Measurements from ENCODE around the gene ANKRD55. TPM values are rescaled to one million over a fixed set of nuclear protein-coding genes. Genes with fewer than 3 reads are reported as not detected.
"Not testable (repeated sequence)": the region's sequence is repeated elsewhere in the genome, so short reads cannot be mapped to it uniquely, and the experiment has no call there.

ANKRD55 gene
- total RNA-seq, 2 experiments from 2014 or later: not detected

DNA sequence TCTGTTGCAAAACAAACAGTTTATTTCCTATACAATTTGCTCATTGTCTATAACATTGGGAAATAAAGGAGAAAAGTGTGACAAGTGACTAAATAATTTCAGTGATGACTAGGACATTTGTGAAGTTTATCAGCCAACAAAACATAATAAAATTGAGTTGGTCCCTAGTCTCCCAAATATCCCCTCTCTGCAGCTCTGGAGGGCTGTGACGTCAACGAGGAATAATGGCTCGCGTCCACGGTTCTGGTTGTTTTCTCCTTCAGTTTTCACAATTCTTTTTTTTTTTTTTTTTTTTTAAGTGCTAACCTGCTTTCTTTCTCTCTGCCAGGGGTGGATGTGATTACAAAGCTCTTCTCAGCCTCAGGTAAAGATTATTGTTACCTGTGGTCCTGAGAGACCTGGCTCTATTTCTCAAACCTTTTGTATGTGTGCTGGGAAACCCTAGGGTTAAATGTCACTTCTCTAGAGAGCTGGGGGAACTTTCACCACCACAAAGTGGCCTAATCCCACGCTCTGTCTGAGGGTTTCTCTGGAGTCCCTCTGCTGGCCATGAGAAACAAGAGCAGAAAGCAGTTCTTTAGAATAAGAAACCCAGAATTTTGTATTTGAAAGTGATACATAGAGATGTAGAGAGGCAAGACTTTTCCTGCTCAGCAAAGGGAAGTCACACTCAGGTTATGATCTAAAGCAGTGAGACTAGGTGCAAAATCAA lies 36.2 kb upstream of the ANKRD55 start:
- Histone ChIP-seq H4K20me1 (ENCODE audit: insufficient read depth, low read length) (no peaks in the 10 kb centered on the region), H2AFZ (ENCODE audit: low read length) (no peak overlapping the region), H3K4me1 (ENCODE audit: insufficient read depth, low read length, poor library complexity, severe bottlenecking) (no peaks in the 10 kb centered on the region), H3K4me3 (ENCODE audit: low read depth, low read length, poor library complexity, severe bottlenecking) (no peak overlapping the region), H3K27ac (ENCODE audit: low read depth, low read length, poor library complexity, severe bottlenecking) (no peak overlapping the region), H3K79me2 (ENCODE audit: insufficient read depth, low read depth, low read length) (no peaks in the 10 kb centered on the region), H3K36me3 (ENCODE audit: insufficient read depth, low read length) (no peaks in the 10 kb centered on the region), H3K4me2 (ENCODE audit: low read length) (no peak overlapping the region), H3K9me3 (ENCODE audit: low read length) (no peaks in the 10 kb centered on the region), H3K9me2 (ENCODE audit: insufficient read depth, low read length) (no peaks in the 10 kb centered on the region)
- POLR2A ChIA-PET: interaction anchor here (0.6 to 1.7 kb wide), 7 partner anchors 71 to 1005 kb away, joined by 3 to 8 read pairs (median 3); no protein-coding TSS in a partner anchor
- no peak for TF ChIP-seq EZH2phosphoT487 (IDR thresholded peaks at IDR 0.05; ENCODE audit: borderline replicate concordance, low read depth, low read length)
- TF ChIP-seq, protein P1, sequence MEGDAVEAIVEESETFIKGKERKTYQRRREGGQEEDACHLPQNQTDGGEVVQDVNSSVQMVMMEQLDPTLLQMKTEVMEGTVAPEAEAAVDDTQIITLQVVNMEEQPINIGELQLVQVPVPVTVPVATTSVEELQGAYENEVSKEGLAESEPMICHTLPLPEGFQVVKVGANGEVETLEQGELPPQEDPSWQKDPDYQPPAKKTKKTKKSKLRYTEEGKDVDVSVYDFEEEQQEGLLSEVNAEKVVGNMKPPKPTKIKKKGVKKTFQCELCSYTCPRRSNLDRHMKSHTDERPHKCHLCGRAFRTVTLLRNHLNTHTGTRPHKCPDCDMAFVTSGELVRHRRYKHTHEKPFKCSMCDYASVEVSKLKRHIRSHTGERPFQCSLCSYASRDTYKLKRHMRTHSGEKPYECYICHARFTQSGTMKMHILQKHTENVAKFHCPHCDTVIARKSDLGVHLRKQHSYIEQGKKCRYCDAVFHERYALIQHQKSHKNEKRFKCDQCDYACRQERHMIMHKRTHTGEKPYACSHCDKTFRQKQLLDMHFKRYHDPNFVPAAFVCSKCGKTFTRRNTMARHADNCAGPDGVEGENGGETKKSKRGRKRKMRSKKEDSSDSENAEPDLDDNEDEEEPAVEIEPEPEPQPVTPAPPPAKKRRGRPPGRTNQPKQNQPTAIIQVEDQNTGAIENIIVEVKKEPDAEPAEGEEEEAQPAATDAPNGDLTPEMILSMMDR (conservative IDR thresholded peaks at IDR 0.05; ENCODE audit: low read length): peak; percentile 50
- intact Hi-C loops (cut with micrococcal nuclease; ENCODE audit: unreplicated experiment): loop anchor here (1.0 kb wide), 1 partner anchor 333 kb away; no protein-coding TSS in a partner anchor
- CTCF ChIA-PET (ENCODE audit: unreplicated experiment): no interaction called here
- no TSS peak for BruUV-seq (replicated peaks)
- peak; percentile 42 for DNase-seq (ENCODE audit: low spot score)

DNA sequence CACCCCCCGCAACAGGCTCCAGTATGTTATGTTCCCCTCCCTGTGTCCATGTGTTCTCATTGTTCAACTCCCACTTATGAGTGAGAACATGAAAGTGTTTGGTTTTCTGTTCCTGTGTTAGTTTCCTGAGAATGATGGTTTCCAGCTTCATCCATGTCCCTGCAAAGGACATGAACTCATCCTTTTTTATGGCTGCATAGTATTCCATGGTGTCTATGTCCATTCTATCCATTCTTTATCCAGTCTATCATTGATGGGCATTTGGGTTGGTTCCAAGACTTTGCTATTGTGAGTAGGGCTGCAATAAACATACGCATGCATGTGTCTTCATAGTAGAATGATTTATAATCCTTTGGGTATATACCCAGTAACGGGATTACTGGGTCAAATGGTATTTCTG lies 35.6 kb upstream of the ANKRD55 start:
- H3K9me2 ChIP-seq (ENCODE audit: insufficient read depth, low read length); H4K20me1 ChIP-seq (ENCODE audit: insufficient read depth, low read length); CTCF ChIA-PET (ENCODE audit: unreplicated experiment); H3K36me3 ChIP-seq (ENCODE audit: insufficient read depth, low read length); H3K4me3 ChIP-seq (ENCODE audit: low read depth, low read length, poor library complexity, severe bottlenecking); BruUV-seq (replicated peaks); H3K4me2 ChIP-seq (ENCODE audit: low read length); H3K9me3 ChIP-seq (ENCODE audit: low read length); H3K4me1 ChIP-seq (ENCODE audit: insufficient read depth, low read length, poor library complexity, severe bottlenecking); H3K27ac ChIP-seq (ENCODE audit: low read depth, low read length, poor library complexity, severe bottlenecking); DNase-seq (ENCODE audit: low spot score); H2AFZ ChIP-seq (ENCODE audit: low read length); H3K79me2 ChIP-seq (ENCODE audit: insufficient read depth, low read depth, low read length): not testable (repeated sequence)
- POLR2A ChIA-PET: interaction anchor here (0.7 to 1.1 kb wide), 2 partner anchors 337 to 388 kb away, joined by 3 read pairs; no protein-coding TSS in a partner anchor
- intact Hi-C loops (cut with micrococcal nuclease; ENCODE audit: unreplicated experiment): loop anchor here (1.0 kb wide), 1 partner anchor 332 kb away; no protein-coding TSS in a partner anchor

DNA sequence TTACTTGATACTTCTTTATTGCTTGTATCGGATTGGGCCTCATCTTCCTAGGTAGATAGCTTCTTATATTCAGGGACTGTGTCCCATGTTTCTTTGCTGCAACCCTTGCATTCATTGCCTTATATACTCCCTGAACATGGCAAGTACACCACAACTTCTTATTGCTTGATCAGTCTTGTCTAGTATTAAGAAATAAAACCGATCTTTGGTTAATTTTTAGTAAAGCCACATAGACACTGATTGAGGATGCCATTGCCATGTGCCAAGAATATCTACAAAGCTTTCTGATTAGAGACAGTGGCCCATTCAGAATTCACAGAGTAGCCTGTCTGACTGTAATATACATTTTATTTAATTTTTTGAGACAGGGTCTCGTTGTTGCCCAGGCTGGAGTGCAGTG lies 34.7 kb upstream of the ANKRD55 start:
- Histone ChIP-seq H3K27ac (ENCODE audit: low read depth, low read length, poor library complexity, severe bottlenecking) (no peak overlapping the region), H3K4me3 (ENCODE audit: low read depth, low read length, poor library complexity, severe bottlenecking) (no peak overlapping the region)
- POLR2A ChIA-PET: no interaction called here

More for the DNA sequence above, 34.7 kb upstream of the ANKRD55 start:
- no peaks in the 10 kb centered on the region for H3K36me3 ChIP-seq (ENCODE audit: insufficient read depth, low read length)
- intact Hi-C loops (cut with micrococcal nuclease; ENCODE audit: unreplicated experiment): no loop called here
- no peaks in the 10 kb centered on the region for H3K4me1 ChIP-seq (ENCODE audit: insufficient read depth, low read length, poor library complexity, severe bottlenecking)
- no peaks in the 10 kb centered on the region for H3K79me2 ChIP-seq (ENCODE audit: insufficient read depth, low read depth, low read length)
- no peak overlapping the region for H2AFZ ChIP-seq (ENCODE audit: low read length)
- CTCF ChIA-PET (ENCODE audit: unreplicated experiment): interaction anchor here (0.6 kb wide), 1 partner anchor 331 kb away, joined by 6 read pairs; no protein-coding TSS in a partner anchor
- no peak overlapping the region for H3K4me2 ChIP-seq (ENCODE audit: low read length)
- no peaks in the 10 kb centered on the region for H3K9me2 ChIP-seq (ENCODE audit: insufficient read depth, low read length)
- no TSS peak for BruUV-seq (replicated peaks)
- no peak for DNase-seq (ENCODE audit: low spot score)
- H3K9me3 ChIP-seq (ENCODE audit: low read length): no peaks in the 10 kb centered on the region
- TF ChIP-seq EZH2phosphoT487 (IDR thresholded peaks at IDR 0.05; ENCODE audit: borderline replicate concordance, low read depth, low read length): no peak
- TF ChIP-seq, protein P1 (conservative IDR thresholded peaks at IDR 0.05; ENCODE audit: low read length): no peak
- no peaks in the 10 kb centered on the region for H4K20me1 ChIP-seq (ENCODE audit: insufficient read depth, low read length)
